Measurements from ENCODE around the gene KIAA1217.

The KIAA1217 gene

GRCh38 chr10:24556750-24557742 is 348.1 kb downstream of the KIAA1217 start:
- H3K9me3 ChIP-seq (ENCODE audit: control insufficient read depth, low read depth, low read length) = no peaks in the 10 kb centered on the region
- peaks cover 4% of the 10 kb centered on the region for H3K4me1 ChIP-seq (ENCODE audit: control insufficient read depth, low read depth, low read length)
- no peak overlapping the region for H3K27ac ChIP-seq (ENCODE audit: low read length)
- H3K36me3 ChIP-seq (ENCODE audit: control insufficient read depth, low read depth, low read length) = no peaks in the 10 kb centered on the region
- no peak overlapping the region for H3K4me3 ChIP-seq (ENCODE audit: low read length)
- no peak overlapping the region for H3K9ac ChIP-seq (ENCODE audit: low read length)
- H3K27me3 ChIP-seq (ENCODE audit: control insufficient read depth, insufficient read depth, low read length) = no peaks in the 10 kb centered on the region

- H3K36me3 ChIP-seq (ENCODE audit: control insufficient read depth, low read depth, low read length) = no peaks in the 10 kb centered on the region
- H3K27me3 ChIP-seq (ENCODE audit: control insufficient read depth, insufficient read depth, low read length) = no peaks in the 10 kb centered on the region
- no peak overlapping the region for H3K4me3 ChIP-seq (ENCODE audit: low read length)
- H3K9ac ChIP-seq (ENCODE audit: low read length) = no peak overlapping the region
- no peaks in the 10 kb centered on the region for H3K4me1 ChIP-seq (ENCODE audit: control insufficient read depth, low read depth, low read length)
- no peak overlapping the region for H3K27ac ChIP-seq (ENCODE audit: low read length)
- H3K9me3 ChIP-seq (ENCODE audit: control insufficient read depth, low read depth, low read length) = no peaks in the 10 kb centered on the region
Measured at GRCh38 chr10:24561453-24561852, 352.5 kb downstream of the KIAA1217 start.

- Histone ChIP-seq H3K4me3 (ENCODE audit: low read length) (no peak overlapping the region), H3K4me1 (ENCODE audit: control insufficient read depth, low read depth, low read length) (no peaks in the 10 kb centered on the region), H3K9me3 (ENCODE audit: control insufficient read depth, low read depth, low read length) (no peaks in the 10 kb centered on the region), H3K27me3 (ENCODE audit: control insufficient read depth, insufficient read depth, low read length) (no peaks in the 10 kb centered on the region), H3K36me3 (ENCODE audit: control insufficient read depth, low read depth, low read length) (no peaks in the 10 kb centered on the region), H3K9ac (ENCODE audit: low read length) (no peak overlapping the region), H3K27ac (ENCODE audit: low read length) (no peak overlapping the region)
Measured at GRCh38 chr10:24568042-24568441, 359.1 kb downstream of the KIAA1217 start.

- H3K4me1 ChIP-seq (ENCODE audit: control insufficient read depth, low read depth, low read length) = no peaks in the 10 kb centered on the region
- H3K36me3 ChIP-seq (ENCODE audit: control insufficient read depth, low read depth, low read length) = no peaks in the 10 kb centered on the region
- H3K27ac ChIP-seq (ENCODE audit: low read length) = no peak overlapping the region
- no peak overlapping the region for H3K4me3 ChIP-seq (ENCODE audit: low read length)
- H3K27me3 ChIP-seq (ENCODE audit: control insufficient read depth, insufficient read depth, low read length) = no peaks in the 10 kb centered on the region
- no peaks in the 10 kb centered on the region for H3K9me3 ChIP-seq (ENCODE audit: control insufficient read depth, low read depth, low read length)
- H3K9ac ChIP-seq (ENCODE audit: low read length) = no peak overlapping the region
Measured at GRCh38 chr10:24569330-24569796, 360.4 kb downstream of the KIAA1217 start.

GRCh38 chr10:24569828-24570657 is 361.1 kb downstream of the KIAA1217 start:
- Histone ChIP-seq H3K27ac (ENCODE audit: low read length) (no peak overlapping the region), H3K36me3 (ENCODE audit: control insufficient read depth, low read depth, low read length) (no peaks in the 10 kb centered on the region), H3K9ac (ENCODE audit: low read length) (no peak overlapping the region), H3K4me1 (ENCODE audit: control insufficient read depth, low read depth, low read length) (no peaks in the 10 kb centered on the region), H3K4me3 (ENCODE audit: low read length) (no peak overlapping the region), H3K9me3 (ENCODE audit: control insufficient read depth, low read depth, low read length) (no peaks in the 10 kb centered on the region), H3K27me3 (ENCODE audit: control insufficient read depth, insufficient read depth, low read length) (no peaks in the 10 kb centered on the region)

GRCh38 chr10:24570658-24571426 is 361.9 kb downstream of the KIAA1217 start:
- no peak overlapping the region for H3K4me3 ChIP-seq (ENCODE audit: low read length)
- H3K4me1 ChIP-seq (ENCODE audit: control insufficient read depth, low read depth, low read length) = no peaks in the 10 kb centered on the region
- H3K9ac ChIP-seq (ENCODE audit: low read length) = no peak overlapping the region

GRCh38 chr10:24571870-24572450 is 363.0 kb downstream of the KIAA1217 start:
- Histone ChIP-seq H3K4me3 (ENCODE audit: low read length) (no peak overlapping the region), H3K27ac (ENCODE audit: low read length) (no peak overlapping the region), H3K4me1 (ENCODE audit: control insufficient read depth, low read depth, low read length) (no peaks in the 10 kb centered on the region), H3K27me3 (ENCODE audit: control insufficient read depth, insufficient read depth, low read length) (no peaks in the 10 kb centered on the region), H3K36me3 (ENCODE audit: control insufficient read depth, low read depth, low read length) (no peaks in the 10 kb centered on the region), H3K9ac (ENCODE audit: low read length) (no peak overlapping the region), H3K9me3 (ENCODE audit: control insufficient read depth, low read depth, low read length) (no peaks in the 10 kb centered on the region)

More at GRCh38 chr10:24570658-24571426, 361.9 kb downstream of the KIAA1217 start:
- Histone ChIP-seq H3K36me3 (ENCODE audit: control insufficient read depth, low read depth, low read length) (no peaks in the 10 kb centered on the region), H3K27ac (ENCODE audit: low read length) (no peak overlapping the region), H3K27me3 (ENCODE audit: control insufficient read depth, insufficient read depth, low read length) (no peaks in the 10 kb centered on the region), H3K9me3 (ENCODE audit: control insufficient read depth, low read depth, low read length) (no peaks in the 10 kb centered on the region)

- H3K36me3 ChIP-seq (ENCODE audit: control insufficient read depth, low read depth, low read length) = no peaks in the 10 kb centered on the region
- no peak overlapping the region for H3K27ac ChIP-seq (ENCODE audit: low read length)
- H3K9me3 ChIP-seq (ENCODE audit: control insufficient read depth, low read depth, low read length) = no peaks in the 10 kb centered on the region
- no peak overlapping the region for H3K4me3 ChIP-seq (ENCODE audit: low read length)
- no peaks in the 10 kb centered on the region for H3K4me1 ChIP-seq (ENCODE audit: control insufficient read depth, low read depth, low read length)
- H3K27me3 ChIP-seq (ENCODE audit: control insufficient read depth, insufficient read depth, low read length) = no peaks in the 10 kb centered on the region
- H3K9ac ChIP-seq (ENCODE audit: low read length) = no peak overlapping the region
Measured at GRCh38 chr10:24574161-24574560, 365.2 kb downstream of the KIAA1217 start.

GRCh38 chr10:24574578-24575155 is 365.7 kb downstream of the KIAA1217 start:
- Histone ChIP-seq H3K36me3 (ENCODE audit: control insufficient read depth, low read depth, low read length) (no peaks in the 10 kb centered on the region), H3K27me3 (ENCODE audit: control insufficient read depth, insufficient read depth, low read length) (no peaks in the 10 kb centered on the region), H3K9me3 (ENCODE audit: control insufficient read depth, low read depth, low read length) (no peaks in the 10 kb centered on the region), H3K9ac (ENCODE audit: low read length) (no peak overlapping the region), H3K4me1 (ENCODE audit: control insufficient read depth, low read depth, low read length) (peaks cover under 1% of the 10 kb centered on the region), H3K27ac (ENCODE audit: low read length) (no peak overlapping the region), H3K4me3 (ENCODE audit: low read length) (no peak overlapping the region)

- no peak overlapping the region for H3K4me3 ChIP-seq (ENCODE audit: low read length)
- H3K9ac ChIP-seq (ENCODE audit: low read length) = no peak overlapping the region
- no peak overlapping the region for H3K27ac ChIP-seq (ENCODE audit: low read length)
- H3K9me3 ChIP-seq (ENCODE audit: control insufficient read depth, low read depth, low read length) = no peaks in the 10 kb centered on the region
- H3K27me3 ChIP-seq (ENCODE audit: control insufficient read depth, insufficient read depth, low read length) = no peaks in the 10 kb centered on the region
- no peaks in the 10 kb centered on the region for H3K36me3 ChIP-seq (ENCODE audit: control insufficient read depth, low read depth, low read length)
- peaks cover 8% of the 10 kb centered on the region for H3K4me1 ChIP-seq (ENCODE audit: control insufficient read depth, low read depth, low read length)
Measured at GRCh38 chr10:24575481-24576002, 366.6 kb downstream of the KIAA1217 start.

Measured in iPS-18a (cell line).